GM12873 (cell line): ENCODE results near the gene ACSL1.

Experiments
- TF ChIP-seq, protein P1 (sequence below): IDR thresholded peaks from 2 replicates; pipeline ENCODE4 v1.5.1; 2012; ENCODE audit warnings: low read depth, mild to moderate bottlenecking, moderate library complexity, low read length, control low read depth; ENCODE audit not compliant: insufficient read depth; ENCODE audit errors: missing control alignments

ACSL1 gene

GRCh38 chr4:184811526-184812198 lies 14.1 kb downstream of the ACSL1 start:
- TF ChIP-seq, protein P1, sequence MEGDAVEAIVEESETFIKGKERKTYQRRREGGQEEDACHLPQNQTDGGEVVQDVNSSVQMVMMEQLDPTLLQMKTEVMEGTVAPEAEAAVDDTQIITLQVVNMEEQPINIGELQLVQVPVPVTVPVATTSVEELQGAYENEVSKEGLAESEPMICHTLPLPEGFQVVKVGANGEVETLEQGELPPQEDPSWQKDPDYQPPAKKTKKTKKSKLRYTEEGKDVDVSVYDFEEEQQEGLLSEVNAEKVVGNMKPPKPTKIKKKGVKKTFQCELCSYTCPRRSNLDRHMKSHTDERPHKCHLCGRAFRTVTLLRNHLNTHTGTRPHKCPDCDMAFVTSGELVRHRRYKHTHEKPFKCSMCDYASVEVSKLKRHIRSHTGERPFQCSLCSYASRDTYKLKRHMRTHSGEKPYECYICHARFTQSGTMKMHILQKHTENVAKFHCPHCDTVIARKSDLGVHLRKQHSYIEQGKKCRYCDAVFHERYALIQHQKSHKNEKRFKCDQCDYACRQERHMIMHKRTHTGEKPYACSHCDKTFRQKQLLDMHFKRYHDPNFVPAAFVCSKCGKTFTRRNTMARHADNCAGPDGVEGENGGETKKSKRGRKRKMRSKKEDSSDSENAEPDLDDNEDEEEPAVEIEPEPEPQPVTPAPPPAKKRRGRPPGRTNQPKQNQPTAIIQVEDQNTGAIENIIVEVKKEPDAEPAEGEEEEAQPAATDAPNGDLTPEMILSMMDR, result no peak

DNA sequence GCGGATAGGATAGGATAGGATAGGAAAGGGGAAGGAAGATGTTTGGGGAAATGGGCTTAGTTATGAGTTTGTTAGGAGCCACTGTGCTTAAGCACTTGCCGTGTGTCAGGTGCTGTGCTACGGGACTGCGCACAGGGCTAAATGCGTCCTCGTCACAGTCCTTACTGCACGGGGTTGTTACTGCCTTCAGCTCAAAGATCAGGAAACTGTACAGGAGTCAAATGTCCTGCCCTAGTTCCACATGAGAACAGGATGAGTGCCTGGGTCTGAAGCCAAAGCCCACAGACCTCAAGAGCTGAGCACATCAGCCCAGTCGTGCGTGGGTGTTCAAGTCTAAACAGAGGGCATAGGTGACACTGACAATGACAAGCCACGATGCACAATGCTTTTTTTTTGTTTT lies 15.0 kb downstream of the ACSL1 start:
- TF ChIP-seq, protein P1, result no peak

DNA sequence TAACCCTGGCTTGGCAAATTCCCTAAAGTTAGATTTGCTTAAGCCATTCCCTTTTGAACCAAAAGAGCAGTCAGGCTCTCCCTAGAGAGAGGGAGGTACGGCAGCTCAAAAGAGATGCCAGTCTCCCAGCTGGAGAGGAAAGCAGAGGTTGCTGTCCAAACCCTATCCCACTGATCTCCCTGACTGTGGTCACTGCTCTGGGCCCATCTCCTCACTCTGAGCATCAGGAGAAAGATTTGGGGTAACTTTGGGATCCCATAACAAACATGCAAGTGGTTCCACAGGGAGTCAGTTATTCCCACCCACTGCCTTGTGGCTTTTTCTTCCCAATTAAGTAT lies 17.1 kb downstream of the ACSL1 start:
- TF ChIP-seq, protein P1, result no peak

DNA sequence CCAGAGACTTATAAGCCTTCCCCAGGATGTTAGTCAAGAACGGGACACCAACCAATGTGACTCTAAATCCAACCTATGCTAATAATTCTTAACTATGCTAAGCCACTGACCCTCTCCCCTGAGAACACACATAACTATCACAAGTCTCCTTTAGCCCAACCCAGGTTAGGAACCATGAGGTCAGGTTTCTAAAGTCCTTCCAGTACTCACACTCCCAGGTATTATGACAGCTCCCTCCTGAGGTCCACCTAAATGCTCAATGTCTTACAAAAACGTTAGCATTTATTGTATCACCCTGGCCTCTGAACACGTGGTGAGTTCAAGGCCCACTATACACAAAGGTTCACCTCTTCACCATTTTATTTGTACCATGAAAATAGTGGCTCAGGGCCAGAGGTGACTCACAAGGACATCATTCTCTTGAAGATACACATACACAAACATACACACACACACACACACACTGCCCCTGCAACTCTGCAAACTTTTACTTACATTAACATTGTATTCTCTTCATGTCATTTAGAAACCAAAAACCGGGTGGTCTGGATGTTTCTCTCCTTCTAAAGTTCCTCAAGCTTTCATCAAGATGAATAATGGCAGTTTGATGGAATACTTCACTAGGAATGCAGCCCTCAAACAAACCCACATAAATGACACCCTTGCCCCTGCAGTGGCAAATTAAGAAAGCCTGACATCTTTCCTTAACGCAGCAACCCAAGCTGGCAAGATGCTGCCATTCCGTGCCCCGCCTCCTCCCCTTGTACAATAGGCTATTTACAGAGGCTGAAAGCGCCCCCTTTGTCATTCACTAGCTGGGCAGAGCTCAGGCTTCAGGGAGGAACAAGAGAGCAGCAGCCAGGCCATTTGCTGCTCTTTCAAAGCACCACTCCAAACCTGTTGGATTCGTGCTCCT lies 17.7 kb downstream of the ACSL1 start:
- TF ChIP-seq, protein P1, result no peak

DNA sequence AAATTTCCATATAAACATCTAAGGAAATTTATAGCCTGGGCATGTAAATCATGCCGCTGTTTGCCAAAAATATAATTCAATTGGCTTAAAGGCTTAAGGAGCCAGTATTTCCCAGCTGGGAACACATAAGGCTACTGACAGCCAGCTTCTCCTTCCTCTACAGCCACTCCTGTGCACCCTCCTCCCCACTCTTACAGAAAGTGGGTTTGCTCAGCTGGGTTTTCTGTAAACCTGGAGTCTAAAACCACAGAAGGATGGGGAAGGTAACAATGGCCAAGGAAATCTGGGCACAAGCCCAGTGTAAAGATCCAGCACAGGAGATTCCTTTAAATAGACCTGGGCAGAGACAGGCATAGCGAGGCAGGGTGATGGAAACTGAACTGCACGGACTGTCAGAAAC lies 18.5 kb downstream of the ACSL1 start:
- TF ChIP-seq, protein P1, result no peak

DNA sequence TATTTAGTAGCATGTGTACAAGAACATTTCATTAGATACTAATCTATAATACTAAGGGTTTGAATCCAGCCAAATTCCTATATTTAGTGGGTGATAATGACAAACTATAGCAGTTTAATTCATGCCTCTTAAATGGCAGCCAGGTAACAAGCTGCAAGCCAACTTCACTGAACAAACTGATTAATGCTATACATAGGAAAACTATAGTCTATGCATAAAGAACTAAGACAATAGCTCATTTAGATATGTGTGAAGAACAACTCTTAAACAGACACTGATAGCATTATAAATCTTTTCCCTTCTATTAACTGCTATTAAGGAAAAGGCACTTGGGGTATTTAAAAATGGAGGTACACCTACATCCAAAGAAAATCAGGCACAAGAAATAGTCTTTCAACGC lies 19.1 kb downstream of the ACSL1 start:
- TF ChIP-seq, protein P1, result no peak

DNA sequence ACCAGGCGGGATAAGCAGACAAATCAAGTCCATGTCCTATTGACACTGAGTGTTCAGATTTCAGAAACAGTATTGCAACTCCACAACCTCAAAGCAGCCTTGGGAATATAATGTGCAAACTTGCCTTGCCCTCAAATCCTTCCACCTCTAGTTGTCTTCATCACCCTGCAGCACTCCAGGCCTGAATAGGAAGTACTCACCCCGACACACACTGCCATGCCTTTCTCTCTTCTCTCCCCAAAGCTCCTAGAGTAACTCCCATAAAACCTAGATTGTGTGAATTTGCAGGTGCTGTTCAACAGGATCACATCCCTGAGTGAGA lies 19.6 kb downstream of the ACSL1 start:
- TF ChIP-seq, protein P1, result no peak
